GM12878 (cell line): Measurements from ENCODE around the gene MYOM1. TPM values are rescaled to one million over a fixed set of nuclear protein-coding genes. Genes with fewer than 3 reads are reported as not detected.
A peak's percentile ranks its signal among the peaks of the same experiment; 100 is the strongest.

Experiments used
- ATAC-seq: fragments of 200-7000 bp; cut with Tn5 transposase; 3 replicates; pipeline ENCODE4 v1.9.1; 2020; ENCODE audit warnings: mild to moderate bottlenecking, moderate library complexity
- BruUV-seq: library from RNA; stranded (reverse); fragments of 400-500 nt; replicated peaks from 2 replicates; lab custom pipeline; 2021; lab: Mats Ljungman, UMichigan
- CTCF ChIA-PET: fragments of 300-600 bp; sonication (Branson Sonifier 250); formaldehyde crosslinking; extraction: SDS; loops from one replicate; lab custom pipeline; 2021; ENCODE audit warnings: inconsistent platforms; lab: Yijun Ruan, JAX
- POLR2A ChIA-PET: fragments of 350-600 bp; formaldehyde crosslinking; extraction: SDS; loops from one replicate; lab custom pipeline; 2021; ENCODE audit warnings: inconsistent platforms; lab: Charles Lee
- RAD21 ChIA-PET: fragments of 300-600 bp; sonication (Branson Sonifier 250); formaldehyde crosslinking; loops from one replicate; lab custom pipeline; 2023; ENCODE audit warnings: antibody characterized with exemption; ENCODE audit not compliant: unreplicated experiment; lab: Charles Lee
- SMC1A ChIA-PET: fragments of 300-600 bp; sonication (Branson Sonifier 250); formaldehyde crosslinking; loops from one replicate; lab custom pipeline; 2023; ENCODE audit not compliant: unreplicated experiment, uncharacterized antibody; lab: Charles Lee
- DNase-seq: peaks from one replicate; pipeline ENCODE4 v3.0.0-alpha.2; 2011; ENCODE audit warnings: low read depth, low spot score
- FAIRE-seq: peaks from 3 replicates; lab custom pipeline; 2011; peaks lifted over from hg19 to GRCh38; lab: Jason Lieb, UNC
- H2AFZ ChIP-seq: 2 replicates; pipeline ENCODE4 v1.6.0; 2011; ENCODE audit warnings: low read depth, low read length, control low read depth; ENCODE audit not compliant: control insufficient read depth
- H3K27ac ChIP-seq: 2 replicates; pipeline ENCODE4 v1.5.1; 2011; ENCODE audit warnings: control low read depth; ENCODE audit not compliant: control insufficient read depth, insufficient read depth
- H3K27me3 ChIP-seq, 2 experiments: replicated peaks in 1 of 2; 2 replicates each; pipeline versions ENCODE4 v1.6.0 to v1.6.1; 2011; ENCODE audit warnings: low read length in 1 of 2; ENCODE audit not compliant: control insufficient read depth in 2 of 2, insufficient read depth in 2 of 2
- H3K36me3 ChIP-seq, 2 experiments: 2 replicates each; pipeline ENCODE4 v1.5.1; 2011; ENCODE audit warnings: low read length in 1 of 2; ENCODE audit not compliant: control insufficient read depth in 2 of 2, insufficient read depth in 2 of 2
- H3K4me1 ChIP-seq: 2 replicates; pipeline ENCODE4 v1.6.1; 2011; ENCODE audit warnings: mild to moderate bottlenecking, low read length, moderate library complexity, mixed read lengths; ENCODE audit not compliant: control insufficient read depth, insufficient read depth
- H3K4me2 ChIP-seq: 2 replicates; pipeline ENCODE4 v1.6.0; 2011; ENCODE audit warnings: control low read depth; ENCODE audit not compliant: control insufficient read depth, insufficient read depth
- H3K4me3 ChIP-seq: fragments of 200-600 bp; sonication (generic); 2 replicates; pipeline ENCODE4 v1.5.1; 2016
- H3K79me2 ChIP-seq: 2 replicates; pipeline ENCODE4 v1.6.0; 2011; ENCODE audit warnings: low read length; ENCODE audit not compliant: control insufficient read depth, insufficient read depth
- H3K9ac ChIP-seq: 2 replicates; pipeline ENCODE4 v1.8.0; 2011; ENCODE audit warnings: low read length, control low read depth, mixed read lengths; ENCODE audit not compliant: control insufficient read depth, insufficient read depth
- H3K9me3 ChIP-seq: replicated peaks from 3 replicates; pipeline ENCODE4 v1.5.1; 2011; ENCODE audit warnings: mild to moderate bottlenecking, low read length; ENCODE audit not compliant: control insufficient read depth, insufficient read depth
- H4K20me1 ChIP-seq: 2 replicates; pipeline ENCODE4 v1.6.0; 2011; ENCODE audit not compliant: control insufficient read depth, insufficient read depth
- ATF2 ChIP-seq: IDR thresholded peaks from 2 replicates; pipeline ENCODE4 v1.6.1; 2012; ENCODE audit warnings: low read length, inconsistent platforms
- HDAC6 ChIP-seq: fragments of 200-600 bp; sonication (generic); IDR thresholded peaks from one replicate; pipeline ENCODE4 v1.8.0; 2017; ENCODE audit warnings: antibody characterized with exemption; ENCODE audit not compliant: unreplicated experiment
- MAX ChIP-seq: IDR thresholded peaks from 2 replicates; pipeline ENCODE4 v1.6.1; 2012; ENCODE audit warnings: low read depth, low read length, improper control_type of control experiment
- NFXL1 ChIP-seq: fragments of 450-650 bp; IDR thresholded peaks from 2 replicates; pipeline ENCODE4 v1.6.1; 2017; ENCODE audit warnings: antibody characterized with exemption, mild to moderate bottlenecking, borderline replicate concordance
- NR2F1 ChIP-seq: fragments of 450-650 bp; conservative IDR thresholded peaks from 2 replicates; pipeline ENCODE4 v1.6.1; 2017; ENCODE audit warnings: mild to moderate bottlenecking
- RAD21 ChIP-seq: IDR thresholded peaks from 2 replicates; pipeline ENCODE4 v1.6.1; 2011; ENCODE audit warnings: mild to moderate bottlenecking, low read depth, low read length, moderate library complexity; ENCODE audit not compliant: insufficient read depth
- RBBP5 ChIP-seq: fragments of 200-600 bp; sonication (generic); conservative IDR thresholded peaks from 2 replicates; pipeline ENCODE4 v1.6.1; 2016
- RELA ChIP-seq: fragments of 450-650 bp; IDR thresholded peaks from 2 replicates; pipeline ENCODE4 v1.8.0; 2014; ENCODE audit warnings: borderline replicate concordance; ENCODE audit not compliant: partially characterized antibody
- TCF12 ChIP-seq: IDR thresholded peaks from 2 replicates; pipeline ENCODE4 v1.6.1; 2011; ENCODE audit warnings: low read depth, mild to moderate bottlenecking, low read length
- ZNF207 ChIP-seq: fragments of 450-650 bp; IDR thresholded peaks from 2 replicates; pipeline ENCODE4 v1.6.1; 2014; ENCODE audit warnings: antibody characterized with exemption, mild to moderate bottlenecking, borderline replicate concordance
- ZNF24 ChIP-seq: fragments of 450-650 bp; IDR thresholded peaks from 2 replicates; pipeline ENCODE4 v1.6.1; 2017; ENCODE audit warnings: antibody characterized with exemption, mild to moderate bottlenecking
- ZSCAN29 ChIP-seq: fragments of 450-650 bp; IDR thresholded peaks from 2 replicates; pipeline ENCODE4 v1.6.1; 2017; ENCODE audit warnings: mild to moderate bottlenecking, moderate library complexity
- WGBS: methylation state at CpG from one replicate; pipeline ENCODE4 v1.1.6; 2016; ENCODE audit warnings: low lambda C conversion rate; ENCODE audit not compliant: insufficient replicate concordance, insufficient coverage; ENCODE audit errors: missing lambda C conversion rate; 5-methylcytosine and 5-hydroxymethylcytosine counted together
- in situ Hi-C: fragments of 300-500 bp; cut with MboI; formaldehyde crosslinking; loops from 9 replicates; pipeline ENCODE4 v1.14.3; 2018; ENCODE audit warnings: mixed read lengths
- intact Hi-C: fragments of 100-400 bp; cut with micrococcal nuclease; formaldehyde crosslinking; loops from one replicate; pipeline ENCODE4 v1.14.2; 2022; ENCODE audit not compliant: unreplicated experiment
- polyA plus RNA-seq, 11 experiments: library from polyadenylated mRNA; depleted of rRNA in 4 of 11; unstranded in 6 of 11; stranded (reverse) in 5 of 11; fragments of >200 nt; fragmentation: Nextera tagmentation in 4 of 11; fragmentation: Illumina TruSeq in 1 of 11; extraction: Ambion mirVana in 4 of 11; extraction: Trizol in 1 of 11; gene quantifications; 1 replicate in 1 of 11; 2 replicates in 10 of 11; pipeline versions ENCODE4 v1.2.1 to v1.2.3, GENCODE V29; 2011 to 2016; ENCODE audit warnings: inconsistent platforms in 2 of 11, missing spikeins in 2 of 11, low read depth in 1 of 11
- total RNA-seq, 4 experiments: library from RNA; depleted of rRNA in 3 of 4; stranded (reverse); fragments of >200 nt in 3 of 4; fragmentation: Illumina TruSeq in 1 of 4; extraction: Trizol in 1 of 4; gene quantifications; 2 replicates each; pipeline versions ENCODE4 v1.2.1 to v1.2.3, GENCODE V29; 2013 to 2021

The MYOM1 gene
- total and polyA plus RNA-seq, 10 of the 15 experiments (the other 5 are each of a cell fraction or from before 2014, with no cell fraction given), result 0.06 to 1.0 (median 0.57) TPM

- peak; percentile 13 for FAIRE-seq
- peaks cover 0 to 42% of the 10 kb centered on the region in 2 experiments for H3K36me3 ChIP-seq
- H4K20me1 ChIP-seq, result peaks cover 7% of the 10 kb centered on the region; the same call in 1 of the 2 replicates
- 94% methylated on average over 4 of the region's 4 CpGs for WGBS
- H3K9me3 ChIP-seq, result no peaks in the 10 kb centered on the region
- peaks cover 56% of the 10 kb centered on the region for H3K79me2 ChIP-seq
- H3K4me3 ChIP-seq, result no peak overlapping the region
- no peak overlapping the region for H2AFZ ChIP-seq
- H3K27ac ChIP-seq, result 0 out of 2 replicates have a peak overlapping the region, but pooled peaks have one; percentile 10
- no peak overlapping the region for H3K9ac ChIP-seq
- no peak for TF ChIP-seq NFXL1
- TF ChIP-seq RELA, result no peak
- TF ChIP-seq NR2F1, result no peak
- TF ChIP-seq ATF2, result no peak
- no peak for TF ChIP-seq RBBP5
- TF ChIP-seq TCF12, result no peak
- TF ChIP-seq ZNF24, result no peak
- no peak for TF ChIP-seq ZSCAN29
- no peak for TF ChIP-seq MAX
- TF ChIP-seq ZNF207, result no peak
- no peak for TF ChIP-seq RAD21
- no peak for TF ChIP-seq HDAC6
- ChIA-PET SMC1A (interaction anchor here (0.9 to 12.1 kb wide), 6 partner anchors 7 to 272 kb away, joined by 3 to 105 read pairs (median 5); partner anchors contain the start of gene MYL12A), CTCF (interaction anchor here (0.8 to 3.1 kb wide), 3 partner anchors 9 to 199 kb away, joined by 3 to 10 read pairs (median 3); no protein-coding TSS in a partner anchor), POLR2A (interaction anchor here (0.5 to 1.0 kb wide), 3 partner anchors 9 to 297 kb away, joined by 3 to 5 read pairs (median 3); no protein-coding TSS in a partner anchor), RAD21 (interaction anchor here (1.2 to 3.1 kb wide), 5 partner anchors 8 to 340 kb away, joined by 3 to 23 read pairs (median 8); partner anchors contain the start of gene MYL12A)
- intact Hi-C loops, result no loop called here
- in situ Hi-C loops, result loop anchor here (25.0 kb wide), 1 partner anchor 1008 kb away; no protein-coding TSS in a partner anchor
- peak overlapping the region; percentile 38; the same call in 1 of the 2 replicates for H3K4me2 ChIP-seq
- no peak for ATAC-seq
- H3K27me3 ChIP-seq, result no peaks in the 10 kb centered on the region
- BruUV-seq, result no TSS peak
- no peak for DNase-seq
- H3K4me1 ChIP-seq, result peaks cover 31% of the 10 kb centered on the region
Measured at GRCh38 chr18:3254725-3255124, 35.0 kb upstream of the MYOM1 start.
